VCaP (cell line): Measurements from ENCODE around the gene ADAM22.

ENCODE experiments used
- H3K27ac ChIP-seq: fragments of 450-650 bp; 2 replicates; pipeline ENCODE4 v1.5.1; 2017
- TF ChIP-seq, protein P1 (sequence below): fragments of 450-650 bp; conservative IDR thresholded peaks from 2 replicates; pipeline ENCODE4 v1.5.1; 2017; ENCODE audit warnings: mild to moderate bottlenecking, moderate library complexity

The ADAM22 gene

DNA sequence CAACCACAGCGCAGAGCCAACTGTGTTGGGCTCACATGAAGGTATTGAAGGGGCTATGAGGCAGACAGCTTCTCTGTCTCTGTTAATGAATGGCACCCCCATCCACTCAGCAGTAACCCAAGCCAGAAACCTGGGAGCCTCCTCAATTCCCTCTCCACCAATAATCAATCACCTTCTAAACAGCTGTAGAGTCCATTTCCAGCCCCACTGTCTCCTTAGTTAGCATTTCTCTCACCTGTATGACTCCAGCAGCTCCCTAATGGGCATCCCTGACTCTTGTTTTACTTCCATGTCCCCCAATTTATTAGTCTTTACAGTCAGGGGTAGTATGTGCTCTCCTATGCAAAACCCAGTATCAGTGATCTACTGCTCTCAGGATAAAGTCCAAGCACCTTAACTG, 278.9 kb downstream of the ADAM22 start:
- H3K27ac ChIP-seq = no peak overlapping the region
- TF ChIP-seq, protein P1, sequence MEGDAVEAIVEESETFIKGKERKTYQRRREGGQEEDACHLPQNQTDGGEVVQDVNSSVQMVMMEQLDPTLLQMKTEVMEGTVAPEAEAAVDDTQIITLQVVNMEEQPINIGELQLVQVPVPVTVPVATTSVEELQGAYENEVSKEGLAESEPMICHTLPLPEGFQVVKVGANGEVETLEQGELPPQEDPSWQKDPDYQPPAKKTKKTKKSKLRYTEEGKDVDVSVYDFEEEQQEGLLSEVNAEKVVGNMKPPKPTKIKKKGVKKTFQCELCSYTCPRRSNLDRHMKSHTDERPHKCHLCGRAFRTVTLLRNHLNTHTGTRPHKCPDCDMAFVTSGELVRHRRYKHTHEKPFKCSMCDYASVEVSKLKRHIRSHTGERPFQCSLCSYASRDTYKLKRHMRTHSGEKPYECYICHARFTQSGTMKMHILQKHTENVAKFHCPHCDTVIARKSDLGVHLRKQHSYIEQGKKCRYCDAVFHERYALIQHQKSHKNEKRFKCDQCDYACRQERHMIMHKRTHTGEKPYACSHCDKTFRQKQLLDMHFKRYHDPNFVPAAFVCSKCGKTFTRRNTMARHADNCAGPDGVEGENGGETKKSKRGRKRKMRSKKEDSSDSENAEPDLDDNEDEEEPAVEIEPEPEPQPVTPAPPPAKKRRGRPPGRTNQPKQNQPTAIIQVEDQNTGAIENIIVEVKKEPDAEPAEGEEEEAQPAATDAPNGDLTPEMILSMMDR = no peak

DNA sequence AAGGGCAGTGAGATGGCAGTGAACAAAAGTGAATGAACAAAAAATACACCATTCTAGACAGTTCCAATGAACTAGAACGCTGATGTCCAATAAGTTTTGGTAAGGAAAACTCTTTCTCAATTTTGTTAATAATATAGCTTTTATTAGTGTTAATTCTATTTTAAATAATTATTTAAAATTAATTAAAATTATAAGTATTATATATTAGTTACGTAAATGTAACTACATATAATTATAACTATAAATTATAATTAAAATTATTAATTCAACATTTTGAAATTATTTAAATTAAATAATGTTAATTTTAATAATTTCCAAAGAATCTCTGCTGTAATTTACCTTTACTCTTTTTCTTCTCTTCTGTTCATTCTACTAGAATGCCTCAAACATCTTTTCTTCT, 280.4 kb downstream of the ADAM22 start:
- no peak overlapping the region for H3K27ac ChIP-seq
- TF ChIP-seq, protein P1 = no peak

DNA sequence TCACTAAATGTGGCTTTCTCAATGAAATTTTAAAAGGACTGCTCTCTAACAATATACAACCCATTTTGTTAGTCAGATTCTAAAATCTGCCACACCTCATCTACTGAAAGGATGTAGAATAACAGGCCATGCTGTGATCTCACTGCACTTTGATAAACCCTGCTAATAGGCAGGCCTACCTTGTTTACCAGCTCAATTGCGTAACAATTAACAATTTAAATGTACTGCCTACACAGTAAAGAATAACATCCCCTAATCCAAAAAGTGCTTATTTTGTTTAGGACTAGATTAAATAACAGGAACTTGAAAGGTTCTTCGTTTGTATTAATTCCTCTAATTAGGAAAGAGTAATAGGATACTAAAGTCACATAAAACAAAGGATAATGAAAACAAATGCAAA, 281.2 kb downstream of the ADAM22 start:
- H3K27ac ChIP-seq = no peak overlapping the region
- TF ChIP-seq, protein P1 = no peak

DNA sequence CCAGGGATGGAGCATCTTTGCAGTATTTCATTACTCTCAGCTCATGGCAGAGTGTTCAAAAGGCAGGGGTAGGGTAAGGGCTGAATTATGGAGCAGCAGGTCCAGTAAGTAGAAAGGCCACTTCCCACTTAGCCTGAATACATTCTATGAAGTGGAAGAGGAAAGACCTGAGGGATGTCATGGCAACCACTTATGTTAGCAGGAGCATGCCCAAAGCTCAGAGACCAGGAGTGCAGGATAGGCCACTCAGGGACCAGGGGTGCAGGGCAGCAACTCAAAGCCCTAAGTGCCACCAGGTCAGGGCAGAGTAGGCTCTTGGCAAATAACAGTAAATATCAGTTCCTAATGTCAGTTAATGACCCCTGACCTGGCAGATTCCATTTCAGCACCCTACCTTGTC, 282.2 kb downstream of the ADAM22 start:
- TF ChIP-seq, protein P1 = no peak
- no peak overlapping the region for H3K27ac ChIP-seq

DNA sequence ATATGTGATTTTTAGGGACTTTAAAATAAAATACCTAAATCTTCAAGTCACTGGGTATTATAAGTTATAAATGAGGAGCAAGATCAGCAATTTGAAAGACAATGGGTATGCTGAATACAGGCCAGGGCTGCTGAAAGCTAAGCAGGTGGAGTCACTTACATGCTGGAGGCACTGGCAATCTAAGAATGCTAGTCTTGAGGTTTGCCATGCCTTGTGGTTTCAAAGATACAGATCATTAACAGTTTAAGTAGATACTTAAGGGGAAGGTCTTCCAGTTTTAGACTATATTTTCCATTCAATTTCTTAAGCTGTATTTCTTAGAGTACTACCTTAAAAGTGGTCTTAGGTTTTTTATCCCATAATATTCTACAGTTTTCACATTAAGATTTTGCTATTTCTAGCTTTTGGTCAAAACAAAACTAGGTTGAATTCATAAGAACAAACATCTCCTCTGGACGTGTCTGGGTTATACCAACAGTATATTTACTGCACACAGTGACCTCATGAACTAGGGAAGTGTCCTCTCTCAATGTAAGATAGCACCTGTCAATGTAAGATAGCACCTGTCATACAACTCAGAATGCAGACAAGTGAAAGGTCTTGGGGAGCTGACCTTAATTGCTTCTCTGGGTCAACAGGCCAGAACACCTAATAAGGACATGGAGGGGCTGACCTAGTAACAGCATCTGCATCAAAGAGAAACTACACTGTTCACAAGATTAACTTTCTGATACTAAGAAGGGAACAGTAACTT, 283.8 kb downstream of the ADAM22 start:
- TF ChIP-seq, protein P1 = no peak
- H3K27ac ChIP-seq = no peak overlapping the region; the same call in 1 of the 2 replicates

DNA sequence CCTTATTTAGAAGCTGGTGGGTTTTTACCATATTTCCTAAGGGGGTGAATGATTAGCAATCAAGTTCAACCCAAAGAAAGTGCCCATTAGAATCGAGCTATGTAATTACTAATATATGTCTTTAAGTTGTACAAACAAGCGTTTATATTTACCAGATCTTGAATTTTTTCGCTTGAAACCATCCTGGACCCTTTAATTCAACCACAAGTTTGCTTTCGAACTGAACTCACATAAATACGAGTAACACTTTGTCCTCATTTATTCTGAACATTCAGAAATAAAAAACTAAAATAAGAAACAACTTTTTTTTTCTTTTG, 284.3 kb downstream of the ADAM22 start:
- TF ChIP-seq, protein P1 = no peak
- H3K27ac ChIP-seq = peak overlapping the region; percentile 94

DNA sequence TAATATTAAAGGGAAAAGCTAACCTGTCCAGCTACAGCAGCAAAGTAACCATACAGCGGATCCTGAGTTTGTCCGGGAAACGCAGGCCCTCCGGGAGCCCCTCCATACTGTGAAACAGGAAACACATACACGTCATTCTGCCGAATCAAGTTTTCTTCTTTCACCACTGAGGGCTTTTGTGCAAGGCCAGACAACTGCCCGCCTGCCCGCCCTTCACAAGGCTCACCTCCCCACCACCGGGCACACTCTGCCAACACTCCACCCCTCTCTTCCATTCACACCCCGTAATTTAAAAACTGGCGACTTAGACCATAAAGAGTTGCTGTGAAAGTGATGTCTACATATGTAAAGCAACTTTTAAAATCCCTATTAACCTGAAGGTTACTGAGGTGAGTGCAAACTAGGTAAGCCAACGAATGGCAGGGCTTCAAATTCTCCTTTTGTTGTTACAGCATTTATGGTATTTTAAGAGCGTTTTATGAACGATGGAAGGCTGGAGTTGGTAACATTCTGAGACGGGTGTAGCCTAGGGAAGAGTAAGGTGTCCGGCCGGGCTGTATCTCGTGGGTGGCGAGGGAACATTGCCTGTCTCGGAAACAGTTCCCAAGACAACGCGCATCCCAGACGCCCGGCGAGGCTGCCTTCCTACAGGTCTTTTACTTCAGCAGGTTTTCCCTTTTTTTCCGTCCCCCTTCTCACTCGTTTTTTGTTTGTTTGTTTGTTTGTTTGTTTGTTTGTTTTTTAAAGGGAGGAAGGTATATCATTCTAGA, 285.0 kb downstream of the ADAM22 start:
- TF ChIP-seq, protein P1 = no peak
- peak overlapping the region; percentile 94 for H3K27ac ChIP-seq
